T-cell (primary cell): ENCODE data around the gene EPN3. TPM values are rescaled to one million over a fixed set of nuclear protein-coding genes. Genes with fewer than 3 reads are reported as not detected.

ENCODE experiments used
- ATAC-seq, 4 experiments: fragments of 200-7000 bp in 3 of 4; fragments of 150-1000 bp in 1 of 4; cut with Tn5 transposase; replicated peaks in 1 of 4; 1 replicate in 3 of 4; 2 replicates in 1 of 4; pipeline ENCODE4 v1.10.0; 2021; ENCODE audit warnings: moderate library complexity in 3 of 4, mild to moderate bottlenecking in 2 of 4, moderate number of reproducible peaks in 1 of 4
- CTCF ChIA-PET, 2 donors: fragments of 300-600 bp; sonication (Branson Sonifier 250); formaldehyde crosslinking; loops; one replicate each; lab custom pipeline; 2022; ENCODE audit warnings: antibody characterized with exemption in 2 of 2; lab: Charles Lee
- POLR2A ChIA-PET, 2 donors: fragments of 300-600 bp; sonication (Branson Sonifier 250); formaldehyde crosslinking; loops; one replicate each; lab custom pipeline; 2022; ENCODE audit warnings: antibody characterized with exemption in 2 of 2; lab: Charles Lee
- DNase-seq, 35 experiments: peaks; one replicate each; pipeline versions ENCODE4 v3.0.0 to v3.0.0-alpha.2; 2013 to 2023
- H3K27ac ChIP-seq: one replicate; pipeline ENCODE4 v1.5.1; 2013; ENCODE audit warnings: low read length
- H3K27me3 ChIP-seq, 2 experiments: replicated peaks in 1 of 2; 1 replicate in 1 of 2; 2 replicates in 1 of 2; pipeline versions ENCODE4 v1.6.1 to v1.7.0; 2013; ENCODE audit warnings: low read length in 1 of 2, mixed read lengths in 1 of 2; ENCODE audit not compliant: control insufficient read depth in 2 of 2, insufficient read depth in 2 of 2; ENCODE audit errors: extremely low read depth in 1 of 2
- H3K36me3 ChIP-seq, 2 donors: 1 replicate in 1 of 2; 2 replicates in 1 of 2; pipeline versions ENCODE4 v1.6.1 to v1.7.0; 2013; ENCODE audit warnings: low read length in 1 of 2; ENCODE audit not compliant: control insufficient read depth in 2 of 2, insufficient read depth in 1 of 2; ENCODE audit errors: extremely low read depth in 1 of 2
- H3K4me1 ChIP-seq, 2 experiments: 1 replicate in 1 of 2; 2 replicates in 1 of 2; pipeline versions ENCODE4 v1.6.1 to v1.7.0; 2013; ENCODE audit warnings: low read length in 2 of 2, mixed read lengths in 1 of 2; ENCODE audit not compliant: insufficient read depth in 2 of 2, control insufficient read depth in 1 of 2; ENCODE audit errors: extremely low read depth in 1 of 2
- H3K4me3 ChIP-seq, 2 donors: 1 replicate in 1 of 2; 2 replicates in 1 of 2; pipeline versions ENCODE4 v1.5.1 to v1.7.0; 2013; ENCODE audit warnings: mild to moderate bottlenecking in 2 of 2, low read length in 1 of 2, moderate library complexity in 1 of 2; ENCODE audit not compliant: control insufficient read depth in 1 of 2; ENCODE audit errors: extremely low read depth in 1 of 2
- H3K9me3 ChIP-seq: 2 replicates; pipeline ENCODE4 v1.7.0; 2013
- H3K27ac Mint-ChIP-seq, 2 donors: one replicate each; pipeline ENCODE4 v1.8.0; 2020 to 2021; ENCODE audit warnings: mild to moderate bottlenecking in 2 of 2, mixed read lengths in 2 of 2
- H3K27me3 Mint-ChIP-seq, 2 donors: one replicate each; pipeline ENCODE4 v1.8.0; 2021 to 2022; ENCODE audit warnings: mixed read lengths in 2 of 2
- H3K36me3 Mint-ChIP-seq: one replicate; pipeline ENCODE4 v1.8.0; 2021; ENCODE audit warnings: mixed read lengths
- H3K4me1 Mint-ChIP-seq, 3 donors: one replicate each; pipeline ENCODE4 v1.8.0; 2020 to 2022; ENCODE audit warnings: mixed read lengths in 3 of 3, mild to moderate bottlenecking in 1 of 3
- H3K4me3 Mint-ChIP-seq, 3 donors: one replicate each; pipeline ENCODE4 v1.8.0; 2020 to 2022; ENCODE audit warnings: mild to moderate bottlenecking in 3 of 3, mixed read lengths in 3 of 3, moderate library complexity in 3 of 3
- H3K9me3 Mint-ChIP-seq, 3 donors: one replicate each; pipeline ENCODE4 v1.8.0; 2020 to 2022; ENCODE audit warnings: mixed read lengths in 3 of 3
- WGBS: methylation state at CpG from one replicate; pipeline ENCODE4 v1.1.5; 2013; ENCODE audit warnings: missing lambda C conversion rate; ENCODE audit not compliant: insufficient coverage; 5-methylcytosine and 5-hydroxymethylcytosine counted together
- total RNA-seq, 35 experiments: library from RNA in 6 of 35; stranded (reverse) in 6 of 35; fragments of 120-200 nt in 1 of 35; gene quantifications; one replicate each; pipeline versions ENCODE4 v1.2.1 to v1.2.4 and lab custom pipeline; 2013 to 2026

EPN3 gene
- total RNA-seq, 5 donors from 2014 or later (not counting 1 experiment from before 2014, with no cell fraction given), result 0.08 to 0.44 TPM; not detected in 3

- Mint-ChIP-seq H3K27ac (no peak overlapping the region), H3K4me1 (peaks cover 5 to 6% (median 6%) of the 10 kb centered on the region in 3 donors), H3K4me3 (no peak overlapping the region), H3K27me3 (peaks cover 32 to 35% of the 10 kb centered on the region in 2 donors), H3K9me3 (no peaks in the 10 kb centered on the region), H3K36me3 (no peaks in the 10 kb centered on the region)
- peaks cover 0 to 49% of the 10 kb centered on the region in 2 experiments for H3K27me3 ChIP-seq
- ChIA-PET POLR2A (no interaction called here), CTCF (no interaction called here)
- no peaks in the 10 kb centered on the region for H3K36me3 ChIP-seq
- H3K4me3 ChIP-seq, result no peak overlapping the region
- H3K27ac ChIP-seq, result no peak overlapping the region
- H3K4me1 ChIP-seq, result no peaks in the 10 kb centered on the region
- DNase-seq, result no peak
- ATAC-seq, result no peak
- 69% methylated on average over 7 of the region's 7 CpGs for WGBS
- no peaks in the 10 kb centered on the region for H3K9me3 ChIP-seq
These were observed 38.0 kb downstream of the EPN3 start for GRCh38 chr17:50570528-50570927.

DNA sequence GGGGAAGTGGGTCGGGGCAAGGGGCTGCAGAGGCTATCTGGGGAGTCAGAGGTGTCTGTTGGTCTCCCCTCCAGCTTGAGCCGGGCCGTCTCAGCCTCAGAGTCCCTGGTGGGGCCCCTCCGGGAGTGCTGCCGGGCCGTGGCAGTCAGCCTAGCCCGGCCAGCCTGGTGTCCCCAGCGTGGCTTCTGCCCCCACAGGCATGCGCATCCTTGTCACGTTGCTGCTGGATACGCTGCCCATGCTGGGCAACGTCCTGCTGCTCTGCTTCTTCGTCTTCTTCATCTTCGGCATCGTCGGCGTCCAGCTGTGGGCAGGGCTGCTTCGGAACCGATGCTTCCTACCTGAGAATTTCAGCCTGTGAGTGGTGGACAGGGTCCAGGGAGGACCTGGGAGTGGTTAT, 39.1 kb downstream of the EPN3 start:
- no peaks in the 10 kb centered on the region for H3K9me3 Mint-ChIP-seq
- peaks cover 0 to 43% of the 10 kb centered on the region in 2 experiments for H3K27me3 ChIP-seq
- H3K9me3 ChIP-seq, result no peaks in the 10 kb centered on the region
- no peak overlapping the region for H3K4me3 ChIP-seq
- peaks cover 20 to 23% of the 10 kb centered on the region in 2 donors for H3K27me3 Mint-ChIP-seq
- H3K27ac ChIP-seq, result no peak overlapping the region
- H3K4me1 ChIP-seq, result no peaks in the 10 kb centered on the region
- H3K27ac Mint-ChIP-seq, result no peak overlapping the region
- H3K4me1 Mint-ChIP-seq, result no peaks in the 10 kb centered on the region
- POLR2A ChIA-PET, result no interaction called here
- CTCF ChIA-PET, result interaction anchor here in 1 of 2 donors (0.6 kb wide), 1 partner anchor 53 kb away, joined by 3 read pairs; no protein-coding TSS in a partner anchor
- 77% methylated on average over 18 of the region's 19 CpGs for WGBS
- DNase-seq, result no peak
- no peak overlapping the region for H3K4me3 Mint-ChIP-seq
- no peaks in the 10 kb centered on the region for H3K36me3 Mint-ChIP-seq
- H3K36me3 ChIP-seq, result no peaks in the 10 kb centered on the region
- ATAC-seq, result no peak

- ATAC-seq (no peak), DNase-seq (no peak)
- Histone ChIP-seq H3K36me3 (no peaks in the 10 kb centered on the region), H3K4me3 (no peak overlapping the region), H3K27me3 (peaks cover 0 to 41% of the 10 kb centered on the region in 2 experiments), H3K27ac (no peak overlapping the region), H3K9me3 (no peaks in the 10 kb centered on the region), H3K4me1 (no peaks in the 10 kb centered on the region)
- no peaks in the 10 kb centered on the region for H3K9me3 Mint-ChIP-seq
- H3K4me1 Mint-ChIP-seq, result no peaks in the 10 kb centered on the region
- WGBS, result 89% methylated on average over 14 of the region's 20 CpGs
- H3K4me3 Mint-ChIP-seq, result no peak overlapping the region
- ChIA-PET POLR2A (no interaction called here), CTCF (no interaction called here)
- peaks cover 14 to 15% of the 10 kb centered on the region in 2 donors for H3K27me3 Mint-ChIP-seq
- no peak overlapping the region for H3K27ac Mint-ChIP-seq
- no peaks in the 10 kb centered on the region for H3K36me3 Mint-ChIP-seq
These were observed 40.0 kb downstream of the EPN3 start for GRCh38 chr17:50572541-50572940.

- DNase-seq (no peak), ATAC-seq (no peak)
- Mint-ChIP-seq H3K9me3 (no peaks in the 10 kb centered on the region), H3K27me3 (peaks cover 16 to 17% of the 10 kb centered on the region in 2 donors), H3K4me1 (no peaks in the 10 kb centered on the region), H3K27ac (no peak overlapping the region), H3K36me3 (no peaks in the 10 kb centered on the region), H3K4me3 (no peak overlapping the region)
- CTCF ChIA-PET, result interaction anchor here in 1 of 2 donors (0.6 kb wide), 1 partner anchor 97 kb away, joined by 3 read pairs; no protein-coding TSS in a partner anchor
- no peak overlapping the region for H3K4me3 ChIP-seq
- H3K27ac ChIP-seq, result no peak overlapping the region
- POLR2A ChIA-PET, result no interaction called here
- 82% methylated on average over 8 of the region's 12 CpGs for WGBS
- H3K27me3 ChIP-seq, result peaks cover 0 to 43% of the 10 kb centered on the region in 2 experiments
- H3K9me3 ChIP-seq, result no peaks in the 10 kb centered on the region
- H3K4me1 ChIP-seq, result no peaks in the 10 kb centered on the region
- no peaks in the 10 kb centered on the region for H3K36me3 ChIP-seq
These were observed 41.5 kb downstream of the EPN3 start for GRCh38 chr17:50573866-50574611.

- H3K4me3 Mint-ChIP-seq, result no peak overlapping the region
- H3K36me3 Mint-ChIP-seq, result no peaks in the 10 kb centered on the region
- Histone ChIP-seq H3K4me1 (no peaks in the 10 kb centered on the region), H3K27ac (no peak overlapping the region), H3K4me3 (no peak overlapping the region), H3K36me3 (no peaks in the 10 kb centered on the region), H3K27me3 (peaks cover 0 to 50% of the 10 kb centered on the region in 2 experiments), H3K9me3 (no peaks in the 10 kb centered on the region)
- CTCF ChIA-PET, result no interaction called here
- H3K27me3 Mint-ChIP-seq, result peaks cover 17% of the 10 kb centered on the region in 2 donors
- 84% methylated on average over 28 of the region's 33 CpGs for WGBS
- H3K4me1 Mint-ChIP-seq, result no peaks in the 10 kb centered on the region
- H3K27ac Mint-ChIP-seq, result no peak overlapping the region
- POLR2A ChIA-PET, result no interaction called here
- DNase-seq, result no peak
- no peaks in the 10 kb centered on the region for H3K9me3 Mint-ChIP-seq
- ATAC-seq, result no peak
These were observed 43.2 kb downstream of the EPN3 start for GRCh38 chr17:50575581-50576210.

- POLR2A ChIA-PET, result no interaction called here
- CTCF ChIA-PET, result no interaction called here
- H3K27ac Mint-ChIP-seq, result no peak overlapping the region
- H3K4me3 Mint-ChIP-seq, result no peak overlapping the region
- Histone ChIP-seq H3K4me1 (no peaks in the 10 kb centered on the region), H3K9me3 (no peaks in the 10 kb centered on the region), H3K27ac (no peak overlapping the region), H3K27me3 (peaks cover 0 to 52% of the 10 kb centered on the region in 2 experiments), H3K4me3 (no peak overlapping the region), H3K36me3 (no peaks in the 10 kb centered on the region)
- no peak for ATAC-seq
- peaks cover 15 to 19% of the 10 kb centered on the region in 2 donors for H3K27me3 Mint-ChIP-seq
- WGBS, result 41% methylated on average over 7 of the region's 13 CpGs
- no peaks in the 10 kb centered on the region for H3K36me3 Mint-ChIP-seq
- no peaks in the 10 kb centered on the region for H3K4me1 Mint-ChIP-seq
- DNase-seq, result no peak
- no peaks in the 10 kb centered on the region for H3K9me3 Mint-ChIP-seq
These were observed 44.3 kb downstream of the EPN3 start for GRCh38 chr17:50576864-50577263.
